Omental fat pad (tissue), 4 donors: ENCODE measurements around the gene KIRREL3. TPM values are rescaled to one million over a fixed set of nuclear protein-coding genes. Genes with fewer than 3 reads are reported as not detected.
"Not testable (repeated sequence)": the region's sequence is repeated elsewhere in the genome, so short reads cannot be mapped to it uniquely, and the experiment has no call there.

Experiments
- ATAC-seq: fragments of 150-250 bp; one replicate; pipeline ENCODE4 v1.9.1; 2016; ENCODE audit warnings: mild to moderate bottlenecking, moderate library complexity; ENCODE audit not compliant: low FRiP score
- DNase-seq: peaks from one replicate; pipeline ENCODE4 v3.0.0-alpha.2; 2019; ENCODE audit warnings: low spot score
- total RNA-seq, 4 donors: library from RNA; depleted of rRNA; stranded (reverse); fragments of >200 nt; gene quantifications; one replicate each; pipeline ENCODE4 v1.1.0, GENCODE V29; 2016
- TF ChIP-seq, protein P1 (sequence below), 3 donors: fragments of 450-650 bp; IDR thresholded peaks; one replicate each; pipeline ENCODE4 v1.5.1; 2016 to 2017; ENCODE audit warnings: antibody characterized with exemption in 3 of 3, mild to moderate bottlenecking in 3 of 3, moderate library complexity in 2 of 3

KIRREL3 gene
- total RNA-seq, 4 donors from 2014 or later: 0.09 to 0.60 TPM; not detected in 2

DNA sequence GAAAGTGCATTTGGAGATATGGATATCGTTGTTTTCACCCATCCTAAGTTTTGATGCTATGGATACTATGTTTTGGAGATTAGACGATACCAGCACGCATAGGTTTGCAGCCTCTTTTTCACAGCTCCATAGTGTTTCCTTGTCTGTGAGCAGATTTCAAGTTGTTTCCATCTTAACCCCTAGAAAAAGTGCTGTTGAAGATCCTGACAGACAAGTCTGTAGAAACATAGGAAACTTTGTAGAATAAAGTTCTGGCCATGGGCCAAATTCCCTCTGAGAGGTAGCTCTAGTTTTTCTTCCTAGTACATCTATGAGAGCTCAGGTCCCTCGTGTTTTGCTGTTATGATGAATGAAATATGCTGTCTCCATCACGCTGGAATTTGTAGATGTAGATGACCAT is 612.7 kb downstream of the KIRREL3 start:
- ATAC-seq (no peak), DNase-seq (no peak)
- TF ChIP-seq, protein P1, sequence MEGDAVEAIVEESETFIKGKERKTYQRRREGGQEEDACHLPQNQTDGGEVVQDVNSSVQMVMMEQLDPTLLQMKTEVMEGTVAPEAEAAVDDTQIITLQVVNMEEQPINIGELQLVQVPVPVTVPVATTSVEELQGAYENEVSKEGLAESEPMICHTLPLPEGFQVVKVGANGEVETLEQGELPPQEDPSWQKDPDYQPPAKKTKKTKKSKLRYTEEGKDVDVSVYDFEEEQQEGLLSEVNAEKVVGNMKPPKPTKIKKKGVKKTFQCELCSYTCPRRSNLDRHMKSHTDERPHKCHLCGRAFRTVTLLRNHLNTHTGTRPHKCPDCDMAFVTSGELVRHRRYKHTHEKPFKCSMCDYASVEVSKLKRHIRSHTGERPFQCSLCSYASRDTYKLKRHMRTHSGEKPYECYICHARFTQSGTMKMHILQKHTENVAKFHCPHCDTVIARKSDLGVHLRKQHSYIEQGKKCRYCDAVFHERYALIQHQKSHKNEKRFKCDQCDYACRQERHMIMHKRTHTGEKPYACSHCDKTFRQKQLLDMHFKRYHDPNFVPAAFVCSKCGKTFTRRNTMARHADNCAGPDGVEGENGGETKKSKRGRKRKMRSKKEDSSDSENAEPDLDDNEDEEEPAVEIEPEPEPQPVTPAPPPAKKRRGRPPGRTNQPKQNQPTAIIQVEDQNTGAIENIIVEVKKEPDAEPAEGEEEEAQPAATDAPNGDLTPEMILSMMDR (IDR thresholded peaks at IDR 0.05): no peak

GRCh38 chr11:126386729-126387071 is 613.9 kb downstream of the KIRREL3 start:
- DNase-seq, ATAC-seq: not testable (repeated sequence)

GRCh38 chr11:126385991-126386728 is 614.4 kb downstream of the KIRREL3 start:
- ATAC-seq: no peak
- TF ChIP-seq, protein P1 (IDR thresholded peaks at IDR 0.05): no peak
- no peak for DNase-seq

GRCh38 chr11:126384449-126385070 is 616.0 kb downstream of the KIRREL3 start:
- TF ChIP-seq, protein P1 (IDR thresholded peaks at IDR 0.05): no peak
- ATAC-seq (no peak), DNase-seq (no peak)

- ATAC-seq: no peak
- TF ChIP-seq, protein P1 (IDR thresholded peaks at IDR 0.05): no peak
Observed at GRCh38 chr11:126383339-126384335, 616.9 kb downstream of the KIRREL3 start.

GRCh38 chr11:126382641-126383040 is 617.9 kb downstream of the KIRREL3 start:
- not testable (repeated sequence) for DNase-seq, ATAC-seq

More at GRCh38 chr11:126383339-126384335, 616.9 kb downstream of the KIRREL3 start:
- no peak for DNase-seq

GRCh38 chr11:126381960-126382359 is 618.6 kb downstream of the KIRREL3 start:
- not testable (repeated sequence) for ATAC-seq, DNase-seq

DNA sequence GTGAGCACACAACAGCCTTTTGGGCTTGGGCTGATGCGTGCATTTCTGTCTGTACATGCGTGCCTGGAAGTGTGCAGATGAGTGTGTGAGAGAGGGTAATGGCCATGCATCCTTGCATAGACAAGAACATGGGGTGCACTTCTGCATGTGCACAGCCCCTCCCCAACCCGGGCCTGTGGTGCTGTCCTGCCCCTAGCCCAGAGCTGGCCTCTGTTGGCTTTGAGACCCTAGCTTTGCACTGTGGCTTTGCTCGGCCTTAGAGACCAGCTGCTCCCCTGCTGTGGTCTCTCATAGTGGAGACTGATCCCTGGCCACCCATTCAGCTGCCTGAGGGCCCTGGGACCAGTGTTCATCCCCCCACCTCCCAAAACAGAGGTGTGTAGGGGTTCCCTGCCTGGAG is 619.7 kb downstream of the KIRREL3 start:
- TF ChIP-seq, protein P1 (IDR thresholded peaks at IDR 0.05): no peak
- ATAC-seq: no peak
- DNase-seq: no peak
